NCI-H1092 (cell line): Measurements from ENCODE around the gene NAPB.

Experiments
- DNase-seq: peaks from one replicate; lab custom pipeline; 2025; lab: John Stamatoyannopoulos, UW

NAPB gene

GRCh38 chr20:23344336-23344735 lies 77.0 kb downstream of the NAPB start:
- no peak for DNase-seq

- DNase-seq = no peak
Measured at GRCh38 chr20:23343590-23343989, 77.7 kb downstream of the NAPB start.

GRCh38 chr20:23341073-23341472 lies 80.2 kb downstream of the NAPB start:
- DNase-seq = no peak

- peak; percentile 54 for DNase-seq
Measured at GRCh38 chr20:23340524-23340923, 80.8 kb downstream of the NAPB start.

- DNase-seq = no peak
Measured at GRCh38 chr20:23339986-23340385, 81.3 kb downstream of the NAPB start.

- DNase-seq = no peak
Measured at GRCh38 chr20:23337312-23337711, 84.0 kb downstream of the NAPB start.

- no peak for DNase-seq
Measured at GRCh38 chr20:23336476-23336875, 84.8 kb downstream of the NAPB start.

- DNase-seq = no peak
Measured at GRCh38 chr20:23335521-23335920, 85.8 kb downstream of the NAPB start.

GRCh38 chr20:23334111-23334510 lies 87.2 kb downstream of the NAPB start:
- DNase-seq = no peak

GRCh38 chr20:23332467-23332866 lies 88.8 kb downstream of the NAPB start:
- DNase-seq = no peak

GRCh38 chr20:23331450-23332350 lies 89.6 kb downstream of the NAPB start:
- DNase-seq = no peak

GRCh38 chr20:23327617-23328333 lies 93.5 kb downstream of the NAPB start:
- DNase-seq = no peak

GRCh38 chr20:23326774-23327173 lies 94.5 kb downstream of the NAPB start:
- DNase-seq = no peak

- no peak for DNase-seq
Measured at GRCh38 chr20:23325107-23325506, 96.2 kb downstream of the NAPB start.
